CD4-positive, alpha-beta T cell treated with Interleukin-21 for 1 hour (primary cell): ENCODE measurements around the gene PROM2.
"Not testable (repeated sequence)": the region's sequence is repeated elsewhere in the genome, so short reads cannot be mapped to it uniquely, and the experiment has no call there.

Experiments used
- DNase-seq: peaks from one replicate; pipeline ENCODE4 v3.0.0-alpha.2; 2020

Gene PROM2, protein sequence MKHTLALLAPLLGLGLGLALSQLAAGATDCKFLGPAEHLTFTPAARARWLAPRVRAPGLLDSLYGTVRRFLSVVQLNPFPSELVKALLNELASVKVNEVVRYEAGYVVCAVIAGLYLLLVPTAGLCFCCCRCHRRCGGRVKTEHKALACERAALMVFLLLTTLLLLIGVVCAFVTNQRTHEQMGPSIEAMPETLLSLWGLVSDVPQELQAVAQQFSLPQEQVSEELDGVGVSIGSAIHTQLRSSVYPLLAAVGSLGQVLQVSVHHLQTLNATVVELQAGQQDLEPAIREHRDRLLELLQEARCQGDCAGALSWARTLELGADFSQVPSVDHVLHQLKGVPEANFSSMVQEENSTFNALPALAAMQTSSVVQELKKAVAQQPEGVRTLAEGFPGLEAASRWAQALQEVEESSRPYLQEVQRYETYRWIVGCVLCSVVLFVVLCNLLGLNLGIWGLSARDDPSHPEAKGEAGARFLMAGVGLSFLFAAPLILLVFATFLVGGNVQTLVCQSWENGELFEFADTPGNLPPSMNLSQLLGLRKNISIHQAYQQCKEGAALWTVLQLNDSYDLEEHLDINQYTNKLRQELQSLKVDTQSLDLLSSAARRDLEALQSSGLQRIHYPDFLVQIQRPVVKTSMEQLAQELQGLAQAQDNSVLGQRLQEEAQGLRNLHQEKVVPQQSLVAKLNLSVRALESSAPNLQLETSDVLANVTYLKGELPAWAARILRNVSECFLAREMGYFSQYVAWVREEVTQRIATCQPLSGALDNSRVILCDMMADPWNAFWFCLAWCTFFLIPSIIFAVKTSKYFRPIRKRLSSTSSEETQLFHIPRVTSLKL

DNA sequence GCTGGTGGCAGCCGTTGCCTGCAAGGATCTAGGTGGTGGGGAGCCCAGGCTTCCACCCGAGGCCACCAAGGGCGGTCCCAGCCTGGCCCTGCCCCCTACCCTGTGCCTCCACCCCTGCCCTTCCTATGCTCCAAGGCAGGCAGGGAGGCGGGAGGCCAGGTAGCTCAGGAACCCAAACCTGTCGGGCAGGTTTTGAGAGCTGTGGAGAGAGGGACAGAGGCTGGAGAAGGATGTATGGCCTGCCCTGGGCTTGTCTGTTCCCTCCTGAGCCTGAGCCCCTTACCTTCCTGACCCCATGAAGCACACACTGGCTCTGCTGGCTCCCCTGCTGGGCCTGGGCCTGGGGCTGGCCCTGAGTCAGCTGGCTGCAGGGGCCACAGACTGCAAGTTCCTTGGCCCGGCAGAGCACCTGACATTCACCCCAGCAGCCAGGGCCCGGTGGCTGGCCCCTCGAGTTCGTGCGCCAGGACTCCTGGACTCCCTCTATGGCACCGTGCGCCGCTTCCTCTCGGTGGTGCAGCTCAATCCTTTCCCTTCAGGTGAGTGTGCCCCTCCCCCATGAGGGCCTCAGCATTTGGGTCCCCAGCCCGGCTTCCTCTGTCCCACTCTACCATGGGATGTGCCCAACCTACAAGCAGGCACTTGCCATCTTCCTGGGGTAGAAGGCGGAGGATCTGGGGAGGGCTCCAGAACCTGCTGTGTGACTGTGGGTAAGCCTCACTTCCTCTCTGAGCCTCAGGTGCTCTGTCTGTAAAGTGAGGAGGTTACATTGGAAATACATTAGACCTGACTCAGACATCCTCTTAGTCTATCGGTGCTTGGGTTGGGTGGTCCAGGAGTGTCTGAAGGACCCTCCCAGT, at the start of gene PROM2:
Gene PROM2 (plus strand): TSS at position 159 of the 860 bp plus-strand sequence. CDS start 137 bp downstream, at position 296.
- DNase-seq: no peak

GRCh38 chr2:95225658-95226057, 48.6 kb upstream of the PROM2 start:
- DNase-seq: no peak

DNA sequence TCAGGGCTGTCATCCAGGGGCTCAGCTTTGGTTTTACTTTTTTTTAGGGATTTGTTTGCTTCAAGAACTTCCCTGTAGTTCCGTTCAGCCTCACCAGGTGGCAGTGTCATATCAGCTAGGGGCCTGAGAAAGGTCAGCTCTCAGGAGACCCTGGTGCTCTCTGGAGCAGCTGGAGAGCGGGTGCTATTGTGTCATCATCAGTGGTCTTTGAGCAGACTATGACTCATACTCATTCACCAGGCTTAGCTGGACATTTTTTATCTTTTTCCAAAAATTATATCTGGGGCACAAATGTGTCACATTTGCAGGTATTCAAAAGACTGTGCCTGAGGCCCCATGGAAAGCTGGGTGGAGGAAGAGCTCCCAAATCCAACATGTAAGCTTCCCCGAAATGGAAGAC, 42.5 kb upstream of the PROM2 start:
- DNase-seq: peak; percentile 2

DNA sequence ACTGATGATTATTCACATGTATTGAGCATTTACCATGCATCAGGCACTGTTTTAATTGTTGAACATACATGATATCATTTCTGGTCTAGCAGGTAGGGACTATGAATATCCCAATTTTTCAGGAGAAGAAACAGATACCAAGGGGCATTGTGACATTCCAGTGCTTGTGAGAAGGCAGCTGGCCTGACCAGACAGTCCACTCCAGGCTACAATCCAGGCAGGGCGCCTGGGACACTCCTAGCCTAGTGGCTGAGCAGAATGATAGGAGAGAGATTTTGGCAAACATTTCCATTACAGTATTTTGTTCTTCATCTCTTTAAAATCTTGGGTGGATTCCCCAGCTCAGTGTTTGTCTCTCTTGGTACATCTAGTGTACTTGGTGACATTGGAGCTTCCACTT, 42.0 kb upstream of the PROM2 start:
- no peak for DNase-seq

GRCh38 chr2:95234286-95234785, 39.9 kb upstream of the PROM2 start:
- no peak for DNase-seq

DNA sequence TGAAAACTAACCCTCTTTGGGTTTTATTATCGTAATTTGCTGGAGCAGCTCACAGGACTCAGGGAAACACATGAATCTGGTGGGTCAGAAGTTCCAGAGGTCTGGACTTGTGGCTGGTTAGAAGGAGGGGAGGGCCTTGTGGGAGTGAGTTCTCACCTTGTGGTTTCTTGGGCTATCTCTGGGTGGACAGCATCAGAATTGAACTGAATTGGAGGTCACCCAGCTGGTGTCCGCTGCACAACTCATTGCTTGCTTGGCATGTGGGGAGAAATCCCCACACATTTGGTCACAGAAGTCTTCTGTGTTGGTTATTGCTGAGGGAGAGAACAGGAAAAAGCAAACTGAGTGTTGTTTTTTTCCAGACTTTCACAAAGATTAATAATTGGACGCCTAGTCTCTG, 39.4 kb upstream of the PROM2 start:
- no peak for DNase-seq

DNA sequence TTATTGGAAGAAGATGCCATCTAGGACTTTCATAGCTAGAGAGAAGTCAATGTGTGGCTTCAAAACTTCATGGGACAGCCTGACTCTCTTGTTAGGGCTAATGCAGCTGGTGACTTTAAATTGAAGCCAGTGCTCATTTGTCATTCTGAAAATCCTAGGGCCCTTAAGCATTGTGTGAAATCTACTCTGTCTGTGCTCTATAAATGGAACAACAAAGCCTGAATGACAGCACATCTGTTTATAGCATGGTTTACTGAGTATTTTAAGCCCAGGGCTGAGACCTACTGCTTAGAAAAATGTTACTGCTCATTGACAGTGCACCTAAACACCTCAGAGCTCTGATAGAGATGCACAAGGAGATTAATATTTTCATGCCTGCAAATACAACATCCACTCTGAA, 36.1 kb upstream of the PROM2 start:
- DNase-seq: no peak

DNA sequence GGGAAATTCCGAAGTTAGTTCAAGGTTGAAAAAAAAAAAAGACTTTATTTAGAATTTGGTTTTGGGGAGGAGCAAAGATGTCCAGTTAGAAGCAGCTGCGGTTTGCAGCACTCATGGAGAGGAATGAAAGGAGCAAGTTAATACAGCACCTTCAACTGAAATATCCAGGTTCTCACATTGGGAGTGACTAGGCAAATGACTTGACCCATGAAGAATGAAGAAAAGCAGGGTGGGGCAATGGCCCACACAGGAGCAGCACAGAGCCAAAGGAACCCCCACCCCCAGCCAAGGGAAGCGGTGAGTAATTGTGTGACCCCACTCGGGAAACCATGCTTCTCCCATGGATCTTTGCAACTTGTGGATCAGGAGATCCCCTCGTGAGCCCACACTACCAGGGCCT, 34.2 kb upstream of the PROM2 start:
- no peak for DNase-seq

GRCh38 chr2:95240556-95240955, 33.7 kb upstream of the PROM2 start:
- no peak for DNase-seq

GRCh38 chr2:95242084-95242483, 32.2 kb upstream of the PROM2 start:
- not testable (repeated sequence) for DNase-seq

GRCh38 chr2:95258271-95258670, 16.0 kb upstream of the PROM2 start:
- DNase-seq: no peak

GRCh38 chr2:95260028-95261023, 13.9 kb upstream of the PROM2 start:
- no peak for DNase-seq

- DNase-seq: no peak
Measured at GRCh38 chr2:95261602-95262001, 12.6 kb upstream of the PROM2 start.

DNA sequence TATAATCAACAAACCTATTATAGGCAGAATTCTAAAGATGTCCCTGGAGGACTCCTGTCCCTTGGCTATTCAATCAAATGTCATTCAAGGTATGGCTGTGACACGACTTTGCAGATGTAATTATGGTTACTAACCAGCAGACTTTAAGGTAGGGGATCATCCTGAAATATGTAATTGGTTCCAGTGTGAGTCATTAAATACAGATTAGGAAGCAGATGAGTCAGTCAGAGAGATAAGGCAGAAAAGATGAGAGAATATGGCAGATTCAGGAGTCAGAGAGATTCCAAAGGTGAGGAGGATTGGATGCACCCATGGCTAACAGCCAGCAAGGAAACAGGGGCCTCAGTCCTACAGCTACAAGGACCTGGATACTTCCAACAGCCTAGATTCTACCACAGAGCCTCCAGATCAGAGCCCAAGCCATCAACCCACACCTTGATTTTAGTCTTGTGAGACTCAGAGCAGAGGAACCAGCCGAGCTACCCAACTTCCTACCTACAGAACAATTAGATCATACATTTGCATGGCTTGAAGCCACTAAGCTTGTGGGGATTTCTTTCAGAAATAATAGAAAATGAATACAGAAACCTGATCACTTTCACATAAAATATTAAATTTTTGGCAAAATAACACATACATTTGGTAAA, 11.2 kb upstream of the PROM2 start:
- no peak for DNase-seq

DNA sequence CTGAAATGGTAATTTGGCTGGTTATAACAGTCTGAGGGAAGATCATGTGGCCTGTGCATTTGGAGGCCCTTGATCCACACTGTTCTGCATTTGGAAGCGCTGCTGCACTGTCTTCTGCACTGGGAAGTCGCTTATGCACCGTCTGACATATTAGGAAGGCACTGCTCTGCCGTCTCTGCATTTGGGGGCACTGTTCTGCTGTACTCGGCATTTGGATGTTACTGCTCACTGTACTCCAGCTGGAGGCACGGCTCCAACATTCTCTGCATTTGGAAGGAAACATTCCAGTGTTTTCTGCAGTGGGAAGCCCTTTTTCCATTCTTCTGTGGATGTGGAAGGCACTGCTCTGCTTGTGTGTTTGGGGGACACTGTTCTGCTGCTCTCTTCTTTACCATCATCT, 9.6 kb upstream of the PROM2 start:
- DNase-seq: no peak

- DNase-seq: no peak
Measured at GRCh38 chr2:95265182-95265581, 9.1 kb upstream of the PROM2 start.

DNA sequence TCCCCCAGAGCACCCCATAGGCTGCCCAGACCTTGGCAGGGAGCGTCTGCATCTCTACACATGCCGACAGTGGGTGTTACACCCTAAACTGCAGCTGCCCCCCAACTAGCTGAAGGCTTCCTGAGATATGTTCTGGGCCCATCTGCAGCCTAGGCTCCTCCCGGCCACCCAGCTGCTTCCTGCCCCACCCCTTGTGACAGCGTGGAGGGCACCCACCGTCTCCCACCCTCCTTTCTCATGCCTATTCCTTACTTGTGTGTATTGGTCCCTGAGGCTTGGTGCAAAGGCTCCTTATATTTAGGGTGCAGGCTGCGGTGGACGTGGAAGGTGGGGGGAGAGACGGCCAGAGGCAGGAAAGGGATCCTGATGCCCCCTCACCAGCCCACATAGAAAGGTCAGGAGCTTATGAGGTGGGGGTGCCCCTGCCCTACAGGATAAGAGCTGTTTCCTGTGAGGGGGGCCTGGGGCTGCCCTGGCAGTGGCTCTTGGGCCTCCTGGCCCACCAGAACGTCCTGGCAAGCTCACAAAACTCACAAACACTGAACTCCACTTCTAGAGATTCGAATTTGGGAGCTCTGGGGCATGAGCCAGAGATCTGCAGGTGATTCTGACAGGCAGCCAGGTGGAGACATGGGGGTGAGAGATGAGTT, 7.3 kb upstream of the PROM2 start:
- no peak for DNase-seq

DNA sequence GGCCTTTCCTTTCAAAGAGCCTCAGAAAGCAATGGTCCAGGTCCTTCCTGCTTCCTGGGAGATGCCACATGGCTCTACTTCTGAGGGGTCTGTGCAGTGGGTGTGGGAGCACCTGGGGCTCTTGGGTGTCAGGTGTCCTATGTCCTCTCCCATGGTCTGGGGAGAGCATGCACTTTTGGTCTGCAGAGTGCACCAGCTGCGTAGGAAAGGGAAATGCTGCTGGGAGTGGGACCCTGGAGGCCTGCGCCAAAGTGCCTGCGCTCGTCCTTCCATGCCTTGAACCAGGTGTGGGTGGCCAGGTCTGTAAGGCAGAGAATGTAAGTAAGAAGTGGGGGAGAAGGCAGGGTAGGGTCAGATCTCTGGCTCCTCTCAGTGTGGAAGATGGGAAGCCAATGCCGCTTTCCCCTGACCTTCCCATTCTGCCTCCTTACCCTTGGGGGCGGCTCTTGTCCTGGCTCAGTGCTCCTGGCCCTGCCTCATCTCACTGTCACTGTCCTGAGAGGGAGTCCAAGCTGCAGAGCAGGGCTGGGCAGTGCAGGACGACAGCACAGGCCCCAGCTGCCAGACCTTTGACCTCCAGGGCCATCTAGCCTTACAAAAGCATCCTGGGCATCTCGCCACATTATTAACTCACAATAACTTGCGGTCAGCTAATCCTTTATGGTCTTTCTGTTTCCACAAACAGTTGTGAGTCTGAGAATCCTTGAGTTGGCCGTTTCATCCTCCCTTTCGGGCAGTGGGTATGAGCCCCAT, 6.6 kb upstream of the PROM2 start:
- DNase-seq: no peak

GRCh38 chr2:95268211-95269035, 5.8 kb upstream of the PROM2 start:
- no peak for DNase-seq
